ENCODE data around the gene TIMM9.

Gene TIMM9

GRCh38 chr14:58390830-58391229, 36.5 kb downstream of the TIMM9 start:
- TF ChIP-seq ZBTB7A (IDR thresholded peaks at IDR 0.05; ENCODE audit: low read depth) = no peak
- no peak for TF ChIP-seq FOXM1 (IDR thresholded peaks at IDR 0.05; ENCODE audit: borderline replicate concordance, low read depth)
- TF ChIP-seq TCF12 (IDR thresholded peaks at IDR 0.05; ENCODE audit: low read depth) = no peak
- no peak for TF ChIP-seq TEAD4 (IDR thresholded peaks at IDR 0.05)
- TF ChIP-seq YY1 (IDR thresholded peaks at IDR 0.05; ENCODE audit: low read depth) = no peak

- TF ChIP-seq RAD21 (IDR thresholded peaks at IDR 0.05; ENCODE audit: low read depth) (no peak), NFIC (IDR thresholded peaks at IDR 0.05) (no peak), TEAD4 (IDR thresholded peaks at IDR 0.05) (no peak), CREB1 (IDR thresholded peaks at IDR 0.05; ENCODE audit: low read depth) (no peak), USF1 (IDR thresholded peaks at IDR 0.05) (no peak), YY1 (IDR thresholded peaks at IDR 0.05; ENCODE audit: low read depth) (no peak)
Measured at GRCh38 chr14:58376791-58377190, 50.5 kb downstream of the TIMM9 start.

GRCh38 chr14:58368956-58369355, 58.4 kb downstream of the TIMM9 start:
- TF ChIP-seq USF1 (IDR thresholded peaks at IDR 0.05) = no peak
- no peak for TF ChIP-seq FOXM1 (IDR thresholded peaks at IDR 0.05; ENCODE audit: borderline replicate concordance, low read depth)
- no peak for TF ChIP-seq TCF12 (IDR thresholded peaks at IDR 0.05; ENCODE audit: low read depth)
- TF ChIP-seq REST (IDR thresholded peaks at IDR 0.05; ENCODE audit: low read depth) = no peak
- no peak for TF ChIP-seq EGR1 (IDR thresholded peaks at IDR 0.05)
- no peak for TF ChIP-seq ZBTB7A (IDR thresholded peaks at IDR 0.05; ENCODE audit: low read depth)
- TF ChIP-seq EP300 (IDR thresholded peaks at IDR 0.05; ENCODE audit: borderline replicate concordance) = no peak

- TF ChIP-seq CREB1 (IDR thresholded peaks at IDR 0.05; ENCODE audit: low read depth) (no peak), RAD21 (IDR thresholded peaks at IDR 0.05; ENCODE audit: low read depth) (no peak), TAF1 (IDR thresholded peaks at IDR 0.05; ENCODE audit: low read depth) (no peak), TCF12 (IDR thresholded peaks at IDR 0.05; ENCODE audit: low read depth) (no peak), USF1 (IDR thresholded peaks at IDR 0.05) (no peak), EGR1 (IDR thresholded peaks at IDR 0.05) (no peak), YY1 (IDR thresholded peaks at IDR 0.05; ENCODE audit: low read depth) (no peak), TEAD4 (IDR thresholded peaks at IDR 0.05) (no peak)
Measured at GRCh38 chr14:58367296-58367695, 60.0 kb downstream of the TIMM9 start.

- TF ChIP-seq YY1 (IDR thresholded peaks at IDR 0.05; ENCODE audit: low read depth) = no peak
Measured at GRCh38 chr14:58364316-58364715, 63.0 kb downstream of the TIMM9 start.

- TF ChIP-seq TCF12 (IDR thresholded peaks at IDR 0.05; ENCODE audit: low read depth) (no peak), RAD21 (IDR thresholded peaks at IDR 0.05; ENCODE audit: low read depth) (peak; percentile 29; the same call in 1 of the 2 replicates)
Measured at GRCh38 chr14:58362798-58363412, 64.4 kb downstream of the TIMM9 start.
